GM19239 (cell line): ENCODE measurements around the gene LMBR1.
"Not testable (repeated sequence)": the region's sequence is repeated elsewhere in the genome, so short reads cannot be mapped to it uniquely, and the experiment has no call there.

Experiments used
- DNase-seq: peaks from one replicate; pipeline ENCODE4 v3.0.0; 2011; ENCODE audit warnings: low spot score; ENCODE audit not compliant: insufficient read length
- FAIRE-seq: peaks from 2 replicates; lab custom pipeline; 2011; peaks lifted over from hg19 to GRCh38; lab: Jason Lieb, UNC

The LMBR1 gene

DNA sequence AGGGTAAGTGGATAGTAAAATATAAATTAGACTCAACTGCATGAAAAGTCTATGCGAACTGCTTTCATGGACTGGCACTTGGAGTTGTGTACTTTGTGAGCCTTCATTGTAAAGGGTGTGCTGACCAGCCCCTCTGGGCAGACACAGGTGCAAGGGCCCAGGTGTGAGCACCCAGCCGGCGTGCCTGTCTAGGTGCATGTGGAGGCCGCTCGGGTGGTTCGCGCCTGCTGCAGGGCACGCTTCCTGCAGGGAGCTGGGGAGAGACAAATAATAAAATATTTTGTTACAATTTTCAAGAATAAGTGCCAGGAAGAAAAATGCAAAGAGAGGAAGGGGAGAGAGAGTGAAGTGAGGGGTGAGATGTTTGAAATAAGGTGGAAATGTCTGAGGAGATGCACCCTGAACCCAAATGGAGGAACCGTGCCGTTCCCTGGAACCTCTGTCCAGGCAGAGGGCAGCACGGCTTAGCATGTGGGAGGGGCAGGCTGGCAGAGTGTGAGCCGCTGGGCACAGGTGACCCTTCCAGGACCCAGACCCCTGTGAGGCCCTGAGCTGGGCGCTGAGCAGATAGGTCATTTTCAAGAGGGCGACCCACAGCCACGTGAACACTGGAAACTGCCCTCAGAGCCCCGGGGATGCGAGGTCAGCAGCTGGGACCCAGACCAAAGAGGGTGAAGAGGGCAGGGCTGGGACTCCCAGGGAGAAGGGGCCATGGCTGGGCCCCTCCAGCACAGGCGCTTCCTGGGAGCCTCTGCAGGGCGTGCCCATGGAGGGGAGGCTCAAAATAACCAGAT, 223.8 kb downstream of the LMBR1 start:
- FAIRE-seq = no peak

DNA sequence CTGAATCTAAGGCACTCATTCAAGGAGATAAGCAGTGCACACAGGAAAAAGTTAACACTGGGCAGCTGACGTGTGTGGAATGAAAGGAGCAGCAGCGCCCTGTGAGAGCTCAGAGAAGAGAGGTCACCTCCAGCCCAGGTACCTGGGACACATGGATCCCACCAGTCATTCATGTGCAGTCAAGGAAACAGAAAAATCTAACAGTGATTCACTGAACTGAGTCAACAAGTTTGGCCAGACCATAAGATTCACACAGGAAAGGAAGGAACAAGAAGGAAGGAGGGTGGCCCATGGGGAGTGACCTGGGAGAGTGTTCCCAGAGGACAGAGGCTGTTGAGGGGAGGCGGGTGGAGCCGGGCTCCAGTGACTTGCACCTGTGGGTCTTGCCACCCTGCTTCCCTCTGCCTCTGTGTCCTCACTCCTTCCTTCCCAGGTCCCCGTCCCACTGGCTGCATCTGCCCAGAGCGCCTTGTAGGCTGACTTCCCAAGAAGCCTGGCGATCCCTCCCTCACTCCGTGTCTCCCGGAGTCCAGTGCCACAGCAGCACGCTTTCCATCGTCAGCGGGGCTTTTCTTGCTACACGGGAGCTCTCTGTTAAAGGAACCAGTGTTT, 224.7 kb downstream of the LMBR1 start:
- DNase-seq (no peak), FAIRE-seq (no peak)

More for the DNA sequence above, 223.8 kb downstream of the LMBR1 start:
- DNase-seq = no peak

DNA sequence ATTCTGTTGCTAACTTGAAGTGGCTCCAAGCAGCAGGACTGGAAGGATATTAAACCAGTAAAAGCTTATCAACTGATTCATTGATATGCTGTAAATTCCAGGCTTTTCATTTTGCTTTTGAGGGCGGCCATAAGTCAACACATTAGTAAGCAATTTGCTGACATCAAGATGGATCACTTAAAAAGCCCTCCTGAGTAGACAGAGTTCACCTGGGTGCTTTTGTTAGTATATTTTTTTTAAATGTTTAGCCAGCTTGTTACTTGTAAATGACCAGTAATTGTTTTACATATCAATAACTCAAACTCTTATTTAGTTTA, 225.9 kb downstream of the LMBR1 start:
- DNase-seq (no peak), FAIRE-seq (no peak)

- FAIRE-seq (no peak), DNase-seq (no peak)
These were observed 226.4 kb downstream of the LMBR1 start for GRCh38 chr7:156666368-156667109.

GRCh38 chr7:156665101-156665500, 227.9 kb downstream of the LMBR1 start:
- no peak for DNase-seq
- FAIRE-seq = no peak

DNA sequence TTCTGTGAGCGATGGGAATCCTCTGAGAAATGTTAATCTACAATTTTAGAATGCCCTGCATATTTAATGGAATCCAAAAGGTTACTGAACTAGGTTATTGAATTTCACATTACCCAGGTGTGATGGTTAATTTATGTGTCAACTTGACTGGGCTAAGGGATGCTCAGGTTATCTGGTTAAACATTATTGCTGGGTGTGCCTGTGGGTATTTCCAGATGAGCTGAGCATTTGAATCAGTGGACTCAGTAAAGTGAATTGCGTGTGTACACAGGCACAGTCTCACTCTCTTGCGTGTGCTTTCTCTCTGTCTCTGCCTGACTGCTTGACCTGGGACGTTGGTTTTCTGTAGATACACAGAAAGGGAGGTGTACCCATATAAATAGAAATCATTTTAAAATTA, 230.7 kb downstream of the LMBR1 start:
- FAIRE-seq = no peak
- DNase-seq = no peak

GRCh38 chr7:156661637-156662036, 231.3 kb downstream of the LMBR1 start:
- FAIRE-seq (no peak), DNase-seq (no peak)

DNA sequence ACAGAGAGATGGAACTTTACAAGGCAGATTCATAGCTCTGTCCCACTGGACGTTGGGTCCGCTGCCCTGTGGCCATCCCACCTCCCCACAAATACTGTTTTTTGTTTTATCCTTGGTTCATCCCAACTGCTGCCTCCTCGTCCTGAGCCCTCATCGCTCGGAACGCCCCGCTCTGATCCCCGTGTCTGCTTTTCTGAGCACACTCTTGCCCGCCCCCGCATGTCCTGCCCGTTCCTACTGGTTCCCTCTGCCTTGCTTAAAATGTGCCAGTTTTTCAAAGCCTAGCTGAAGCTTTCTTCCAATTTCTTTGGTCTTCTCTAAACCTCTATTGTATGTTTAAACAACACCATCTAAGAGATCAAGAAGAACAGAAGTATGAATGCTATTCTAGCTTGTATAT, 233.0 kb downstream of the LMBR1 start:
- FAIRE-seq (no peak), DNase-seq (no peak)

GRCh38 chr7:156659203-156659602, 233.8 kb downstream of the LMBR1 start:
- no peak for DNase-seq
- no peak for FAIRE-seq

DNA sequence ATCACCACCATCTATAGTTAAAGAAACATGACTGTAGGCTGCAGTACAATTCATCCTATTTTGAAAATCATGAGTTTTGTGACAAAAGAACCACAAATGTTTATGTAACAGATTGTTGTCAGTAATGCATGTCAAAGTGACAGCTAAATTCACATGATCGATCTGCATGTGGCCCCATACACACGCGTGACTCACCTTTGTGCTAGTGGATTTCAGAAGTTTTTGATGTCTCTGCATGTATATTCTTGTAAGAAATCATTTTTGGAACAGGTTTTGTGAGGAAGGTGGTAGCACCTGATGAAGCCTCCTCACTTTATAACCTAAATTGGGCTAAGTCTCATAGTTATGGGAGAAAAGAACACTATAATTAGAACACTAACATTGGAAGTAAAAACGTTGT, 235.3 kb downstream of the LMBR1 start:
- no peak for FAIRE-seq

DNA sequence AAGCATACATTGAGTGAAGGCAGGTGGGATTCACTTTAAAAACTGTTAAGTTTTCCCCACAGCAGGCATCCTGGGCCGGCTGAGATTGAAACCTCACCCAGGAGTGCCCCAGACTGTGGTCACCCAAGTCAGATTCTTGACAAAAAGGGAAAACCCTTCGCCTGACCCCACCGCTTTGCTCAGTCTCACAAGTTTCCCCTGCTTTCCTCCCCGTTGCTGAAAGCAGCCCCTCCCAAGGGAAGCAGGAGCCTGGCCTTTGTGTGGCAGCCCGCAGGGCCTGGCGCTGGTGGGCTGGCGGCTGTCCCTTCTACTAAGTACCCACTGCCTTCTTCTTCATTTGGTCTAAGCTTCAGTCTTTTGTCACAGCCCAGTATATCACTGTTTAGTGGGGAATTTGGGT, 236.4 kb downstream of the LMBR1 start:
- DNase-seq = no peak
- no peak for FAIRE-seq

More for the DNA sequence above, 235.3 kb downstream of the LMBR1 start:
- DNase-seq = no peak

GRCh38 chr7:156655983-156656382, 237.0 kb downstream of the LMBR1 start:
- DNase-seq (no peak), FAIRE-seq (no peak)

DNA sequence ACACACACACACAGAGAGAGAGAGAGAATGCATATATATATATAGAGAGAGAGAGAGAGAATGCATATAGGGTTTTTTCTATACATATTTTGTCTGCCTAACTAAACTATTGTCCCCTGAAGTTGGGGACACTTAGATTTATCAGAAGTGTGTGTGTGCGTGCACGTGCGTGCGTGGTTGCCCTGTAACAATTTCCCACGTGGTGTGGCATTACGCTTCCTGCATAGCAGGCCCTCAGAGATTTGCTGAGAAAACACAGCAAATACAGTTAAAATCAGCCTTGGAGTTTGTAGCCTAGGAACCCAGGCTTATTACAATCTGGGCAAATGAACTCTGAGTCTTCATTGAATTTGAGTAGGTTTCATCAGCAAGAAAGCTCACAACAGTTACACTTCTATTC, 237.7 kb downstream of the LMBR1 start:
- FAIRE-seq (no peak), DNase-seq (no peak)

DNA sequence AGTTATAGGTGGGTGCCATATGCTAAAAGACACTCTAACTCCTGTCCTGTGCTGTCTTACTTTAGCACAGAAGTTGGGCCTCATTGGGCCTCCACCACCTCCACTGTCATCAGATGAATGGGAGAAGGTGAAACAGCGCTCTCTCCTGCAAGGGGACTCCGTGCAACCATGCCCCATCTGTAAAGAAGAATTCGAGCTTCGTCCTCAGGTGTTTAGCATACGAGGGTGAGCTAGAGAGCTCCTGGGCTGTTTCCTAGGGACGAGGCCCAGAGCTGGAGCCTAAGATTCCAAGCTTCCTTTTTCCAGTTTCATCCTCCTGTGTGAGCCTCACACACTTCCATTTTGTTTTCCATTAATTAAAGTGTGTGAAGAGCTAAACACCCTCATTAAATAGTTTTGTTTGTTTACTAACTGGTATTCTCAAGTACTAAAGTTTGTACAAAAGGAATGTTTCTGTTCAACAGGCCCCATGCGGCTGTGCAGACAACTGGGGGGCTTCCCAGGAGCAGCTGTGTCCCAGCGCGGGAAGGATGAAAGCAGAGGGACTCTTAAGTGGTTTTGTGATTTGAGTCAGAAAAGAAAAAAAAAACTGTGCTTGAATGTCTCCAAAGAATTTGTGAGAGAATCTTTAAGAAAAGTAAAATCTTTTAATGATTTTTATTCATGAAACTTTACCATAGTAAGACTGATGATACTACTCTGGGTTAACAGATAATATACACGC, 238.3 kb downstream of the LMBR1 start:
- no peak for FAIRE-seq

DNA sequence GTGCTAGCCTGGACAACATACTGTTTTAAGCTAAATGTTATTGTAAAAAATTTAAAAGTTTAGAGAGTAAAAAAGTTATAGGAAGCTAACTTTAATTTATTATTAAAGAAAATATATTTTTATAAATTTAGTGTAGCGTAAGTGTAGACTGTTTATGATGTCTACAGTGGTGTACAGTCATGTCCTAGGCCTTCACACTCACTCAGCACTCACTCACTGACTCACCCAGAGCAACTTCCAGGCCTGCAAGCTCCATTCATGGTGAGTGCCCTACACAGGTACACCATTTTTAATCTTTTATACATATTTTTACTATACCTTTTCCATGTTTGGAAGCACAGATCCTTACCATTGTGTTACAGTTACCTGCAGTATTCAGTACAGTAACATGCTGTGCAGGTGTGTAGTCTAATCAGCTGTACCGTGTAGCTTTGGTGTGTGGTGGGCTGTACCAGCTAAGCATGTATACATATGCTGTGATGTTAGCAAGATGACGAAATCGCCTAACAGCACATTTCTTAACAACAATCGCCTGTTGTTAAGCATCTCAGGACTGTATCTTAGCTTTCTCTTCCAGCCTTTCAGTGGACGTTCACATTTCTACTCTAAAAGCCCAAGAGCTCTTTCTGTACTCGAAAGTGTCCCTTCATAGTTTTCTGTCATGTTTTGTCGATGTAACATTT, 240.0 kb downstream of the LMBR1 start:
- no peak for DNase-seq
- no peak for FAIRE-seq

More for the DNA sequence above, 238.3 kb downstream of the LMBR1 start:
- no peak for DNase-seq

DNA sequence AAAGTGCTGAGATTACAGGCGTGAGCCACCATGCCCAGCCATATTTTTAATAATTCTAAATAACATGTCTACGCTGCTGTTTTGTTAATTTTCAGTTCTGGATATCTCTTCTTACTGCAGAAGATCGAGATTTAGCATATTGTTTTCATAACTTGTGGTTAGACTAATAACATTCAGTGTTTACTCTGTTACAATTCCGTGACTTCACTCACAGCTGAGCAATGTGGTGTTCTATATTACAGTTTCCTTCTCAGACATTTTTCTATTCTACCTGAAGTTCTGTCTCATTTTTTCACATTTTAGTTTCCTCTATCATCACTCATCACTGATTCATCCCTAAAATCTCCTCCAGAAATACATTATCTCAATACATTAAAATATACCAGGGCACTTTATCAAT, 241.5 kb downstream of the LMBR1 start:
- DNase-seq = no peak
- no peak for FAIRE-seq

DNA sequence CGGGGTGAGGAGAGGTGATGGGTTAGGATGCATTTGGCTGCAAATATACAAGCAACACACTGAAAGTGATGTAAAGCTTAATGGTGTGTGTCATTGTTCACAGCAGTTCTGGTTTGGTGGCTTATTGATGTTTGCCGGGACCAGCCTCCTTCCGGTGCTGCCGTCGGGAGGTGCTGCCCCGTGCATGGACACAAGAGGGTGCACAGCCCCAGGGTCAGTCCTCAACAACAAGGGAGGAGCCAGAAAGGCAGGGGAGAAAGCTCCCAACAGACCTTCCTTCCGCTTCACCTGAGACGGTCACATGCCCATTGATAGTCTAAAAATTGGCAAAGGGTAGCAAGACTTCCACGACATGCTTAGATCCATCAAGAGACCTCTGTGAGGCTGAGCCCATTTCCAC, 242.9 kb downstream of the LMBR1 start:
- FAIRE-seq = no peak
- DNase-seq = no peak

DNA sequence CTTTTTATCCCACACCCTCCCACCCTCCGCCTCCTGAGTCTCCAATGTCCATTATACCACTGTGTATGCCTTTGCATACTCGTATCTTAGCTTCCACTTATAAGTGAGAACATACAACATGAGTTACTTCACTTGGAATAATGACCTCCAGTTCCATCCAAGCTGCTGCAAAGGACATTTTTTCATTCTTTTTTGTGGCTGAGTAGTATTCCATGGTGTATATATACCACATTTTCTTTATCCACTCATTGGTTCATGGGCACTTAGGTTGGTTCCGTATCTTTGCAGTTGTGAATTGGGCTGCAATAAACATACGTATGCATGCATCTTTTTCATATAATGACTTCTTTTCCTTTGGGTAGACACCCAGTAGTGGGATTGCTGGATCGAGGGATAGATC, 245.7 kb downstream of the LMBR1 start:
- not testable (repeated sequence) for DNase-seq, FAIRE-seq

DNA sequence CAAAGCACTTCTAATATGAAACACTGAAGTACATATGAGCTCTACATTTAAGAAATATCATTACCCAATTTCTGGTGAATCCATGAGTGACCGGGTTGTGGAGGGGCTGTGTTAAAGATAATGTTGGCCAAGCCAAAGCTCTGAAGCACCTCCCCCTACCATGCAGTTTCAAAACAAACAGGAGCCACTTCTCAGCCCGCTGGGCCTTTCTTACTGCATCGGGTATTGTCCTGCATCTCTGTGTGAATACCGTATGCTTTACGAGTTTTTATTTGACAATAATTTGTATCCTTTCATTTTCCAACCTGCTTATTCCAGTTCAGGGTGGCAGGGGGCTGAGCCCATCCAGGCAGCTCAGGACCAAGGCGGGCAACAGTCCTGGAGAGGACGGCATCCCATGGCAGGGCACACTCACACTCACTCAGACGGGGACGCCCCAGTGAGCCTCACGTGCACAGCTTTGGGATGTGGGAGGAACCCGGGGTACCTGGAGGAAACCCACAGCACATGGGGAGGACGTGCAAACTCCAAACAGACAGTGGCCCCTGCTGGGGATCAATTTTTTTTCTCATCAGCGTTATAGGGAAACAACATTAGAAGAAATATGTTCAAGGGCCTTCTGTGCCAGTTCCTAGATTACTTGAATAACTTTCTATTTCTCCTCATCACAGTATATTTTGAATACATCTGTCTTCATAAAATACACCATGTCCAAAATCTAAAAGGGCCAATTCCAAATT, 250.5 kb downstream of the LMBR1 start:
- DNase-seq = no peak
- FAIRE-seq = no peak
